WTC11 (cell line): ENCODE data around the gene SCIN. TPM values are rescaled to one million over a fixed set of nuclear protein-coding genes. Genes with fewer than 3 reads are reported as not detected.

ENCODE experiments used
- ATAC-seq: fragments of 200-7000 bp; cut with Tn5 transposase; 2 replicates; pipeline ENCODE4 v1.10.0; 2021; ENCODE audit warnings: mild to moderate bottlenecking, moderate library complexity
- CTCF ChIA-PET: fragments of 300-600 bp; sonication (Branson Sonifier 250); formaldehyde crosslinking; loops from one replicate; lab custom pipeline; 2021; ENCODE audit warnings: antibody characterized with exemption; lab: Charles Lee
- POLR2A ChIA-PET: fragments of 350-600 bp; sonication (Branson Sonifier 250); formaldehyde crosslinking; loops from one replicate; lab custom pipeline; 2021; ENCODE audit warnings: antibody characterized with exemption; lab: Charles Lee
- DNase-seq: peaks from one replicate; pipeline ENCODE4 v3.0.0; 2021; ENCODE audit warnings: low spot score
- H3K27ac Mint-ChIP-seq: 2 replicates; pipeline ENCODE4 v1.8.0; 2021; ENCODE audit warnings: mixed read lengths
- H3K27me3 Mint-ChIP-seq: 2 replicates; pipeline ENCODE4 v1.8.0; 2021; ENCODE audit warnings: low read depth, mild to moderate bottlenecking, moderate library complexity, mixed read lengths
- H3K36me3 Mint-ChIP-seq: 2 replicates; pipeline ENCODE4 v1.8.0; 2021; ENCODE audit warnings: mixed read lengths
- H3K4me1 Mint-ChIP-seq: 2 replicates; pipeline ENCODE4 v1.8.0; 2022; ENCODE audit warnings: mixed read lengths
- H3K4me3 Mint-ChIP-seq: 2 replicates; pipeline ENCODE4 v1.8.0; 2021; ENCODE audit warnings: mild to moderate bottlenecking, moderate library complexity, mixed read lengths
- H3K9me3 Mint-ChIP-seq: 2 replicates; pipeline ENCODE4 v1.8.0; 2021; ENCODE audit warnings: mixed read lengths
- CREB1 ChIP-seq: sonication (generic); formaldehyde crosslinking; IDR thresholded peaks from 2 replicates; pipeline ENCODE4 v1.8.0; 2023; ENCODE audit warnings: mild to moderate bottlenecking, missing genetic modification reagents
- ETV6 ChIP-seq: sonication (generic); formaldehyde crosslinking; IDR thresholded peaks from 2 replicates; pipeline ENCODE4 v1.8.1; 2022; ENCODE audit warnings: mild to moderate bottlenecking, missing genetic modification reagents
- FOXK1 ChIP-seq: sonication (generic); formaldehyde crosslinking; IDR thresholded peaks from 2 replicates; pipeline ENCODE4 v1.8.0; 2022; ENCODE audit warnings: mild to moderate bottlenecking, moderate library complexity, missing genetic modification reagents
- GRHL2 ChIP-seq: fragments of 250-450 bp; sonication (Bioruptor Pico); IDR thresholded peaks from 2 replicates; pipeline ENCODE4 v1.8.0; 2022; ENCODE audit warnings: mild to moderate bottlenecking, moderate library complexity; ENCODE audit not compliant: insufficient replicate concordance, severe bottlenecking
- IRF2 ChIP-seq: sonication (generic); formaldehyde crosslinking; IDR thresholded peaks from 2 replicates; pipeline ENCODE4 v1.8.0; 2022; ENCODE audit warnings: low read depth, missing genetic modification reagents, borderline replicate concordance
- NR3C1 ChIP-seq: sonication (generic); formaldehyde crosslinking; conservative IDR thresholded peaks from 2 replicates; pipeline ENCODE4 v1.8.1; 2023; ENCODE audit warnings: low read depth, mild to moderate bottlenecking, missing genetic modification reagents
- OVOL2 ChIP-seq: fragments of 250-450 bp; sonication (Bioruptor Pico); IDR thresholded peaks from 2 replicates; pipeline ENCODE4 v1.9.0; 2021; ENCODE audit warnings: mild to moderate bottlenecking, borderline replicate concordance
- RELA ChIP-seq: sonication (generic); formaldehyde crosslinking; IDR thresholded peaks from 2 replicates; pipeline ENCODE4 v1.8.1; 2022; ENCODE audit warnings: missing genetic modification reagents, mild to moderate bottlenecking, borderline replicate concordance
- SMAD3 ChIP-seq: sonication (generic); formaldehyde crosslinking; IDR thresholded peaks from 2 replicates; pipeline ENCODE4 v1.8.0; 2022; ENCODE audit warnings: missing genetic modification reagents, mild to moderate bottlenecking, borderline replicate concordance
- SMAD4 ChIP-seq: sonication (generic); formaldehyde crosslinking; IDR thresholded peaks from 2 replicates; pipeline ENCODE4 v1.8.0; 2022; ENCODE audit warnings: mild to moderate bottlenecking, missing genetic modification reagents
- SOX15 ChIP-seq: fragments of 250-450 bp; sonication (Bioruptor Pico); IDR thresholded peaks from 2 replicates; pipeline ENCODE4 v1.9.0; 2021; ENCODE audit warnings: mild to moderate bottlenecking
- TCF7 ChIP-seq: sonication (generic); formaldehyde crosslinking; IDR thresholded peaks from 2 replicates; pipeline ENCODE4 v1.8.0; 2022; ENCODE audit warnings: mild to moderate bottlenecking, low read depth, missing genetic modification reagents, moderate library complexity
- ZNF138 ChIP-seq: sonication (generic); formaldehyde crosslinking; conservative IDR thresholded peaks from 2 replicates; pipeline ENCODE4 v1.8.1; 2022; ENCODE audit warnings: mild to moderate bottlenecking, moderate library complexity, missing genetic modification reagents
- ZNF671 ChIP-seq: fragments of 250-450 bp; sonication (Bioruptor Pico); IDR thresholded peaks from 2 replicates; pipeline ENCODE4 v1.8.0; 2021; ENCODE audit warnings: mild to moderate bottlenecking
- total RNA-seq: library from RNA; stranded (reverse); gene quantifications from 3 replicates; pipeline ENCODE4 v1.2.3, GENCODE V29; 2021
- TF ChIP-seq, protein P1 (sequence below): sonication (generic); formaldehyde crosslinking; IDR thresholded peaks from 2 replicates; pipeline ENCODE4 v1.8.1; 2022; ENCODE audit warnings: mild to moderate bottlenecking, missing genetic modification reagents, moderate library complexity, borderline replicate concordance
- TF ChIP-seq, protein P2 (sequence below): sonication (generic); formaldehyde crosslinking; IDR thresholded peaks from 2 replicates; pipeline ENCODE4 v1.8.1; 2022; ENCODE audit warnings: low read depth, missing genetic modification reagents, borderline replicate concordance
- TF ChIP-seq, protein P3 (sequence below): sonication (generic); formaldehyde crosslinking; IDR thresholded peaks from 2 replicates; pipeline ENCODE4 v1.8.0; 2022; ENCODE audit warnings: mild to moderate bottlenecking, missing genetic modification reagents
- TF ChIP-seq, protein P4 (sequence below): sonication (generic); formaldehyde crosslinking; IDR thresholded peaks from 2 replicates; pipeline ENCODE4 v1.8.1; 2022; ENCODE audit warnings: mild to moderate bottlenecking, moderate library complexity, missing genetic modification reagents
- TF ChIP-seq, protein P5 (sequence below): fragments of 200-600 bp; IDR thresholded peaks from 2 replicates; pipeline ENCODE4 v1.8.0; 2022; ENCODE audit warnings: antibody characterized with exemption
- TF ChIP-seq, protein P6 (sequence below): sonication (generic); formaldehyde crosslinking; IDR thresholded peaks from 2 replicates; pipeline ENCODE4 v1.8.1; 2023; ENCODE audit warnings: mild to moderate bottlenecking, missing genetic modification reagents

The SCIN gene
- total RNA-seq, 1 experiment from 2014 or later = 0.98 TPM

DNA sequence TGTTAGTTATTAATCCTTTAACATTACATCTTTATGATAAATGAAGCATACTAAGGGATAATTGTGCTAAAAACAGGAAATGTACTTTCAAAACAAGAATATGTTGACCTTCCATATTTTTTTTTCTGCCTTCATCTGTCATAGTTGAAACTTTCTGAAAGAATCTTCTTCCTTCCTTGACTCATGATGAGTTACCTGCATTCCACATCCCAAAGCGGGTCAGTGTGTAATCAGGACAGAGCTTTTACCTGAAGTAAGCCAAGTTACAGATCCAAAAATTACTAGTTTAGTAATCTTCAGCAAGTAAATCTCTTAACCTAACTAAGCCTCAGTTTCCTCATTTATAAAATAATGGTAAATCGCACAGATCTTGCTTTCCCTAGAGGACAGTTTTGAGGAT lies 103.5 kb downstream of the SCIN start:
- TF ChIP-seq, protein P1, sequence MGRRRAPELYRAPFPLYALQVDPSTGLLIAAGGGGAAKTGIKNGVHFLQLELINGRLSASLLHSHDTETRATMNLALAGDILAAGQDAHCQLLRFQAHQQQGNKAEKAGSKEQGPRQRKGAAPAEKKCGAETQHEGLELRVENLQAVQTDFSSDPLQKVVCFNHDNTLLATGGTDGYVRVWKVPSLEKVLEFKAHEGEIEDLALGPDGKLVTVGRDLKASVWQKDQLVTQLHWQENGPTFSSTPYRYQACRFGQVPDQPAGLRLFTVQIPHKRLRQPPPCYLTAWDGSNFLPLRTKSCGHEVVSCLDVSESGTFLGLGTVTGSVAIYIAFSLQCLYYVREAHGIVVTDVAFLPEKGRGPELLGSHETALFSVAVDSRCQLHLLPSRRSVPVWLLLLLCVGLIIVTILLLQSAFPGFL = no peak
- TF ChIP-seq, protein P2, sequence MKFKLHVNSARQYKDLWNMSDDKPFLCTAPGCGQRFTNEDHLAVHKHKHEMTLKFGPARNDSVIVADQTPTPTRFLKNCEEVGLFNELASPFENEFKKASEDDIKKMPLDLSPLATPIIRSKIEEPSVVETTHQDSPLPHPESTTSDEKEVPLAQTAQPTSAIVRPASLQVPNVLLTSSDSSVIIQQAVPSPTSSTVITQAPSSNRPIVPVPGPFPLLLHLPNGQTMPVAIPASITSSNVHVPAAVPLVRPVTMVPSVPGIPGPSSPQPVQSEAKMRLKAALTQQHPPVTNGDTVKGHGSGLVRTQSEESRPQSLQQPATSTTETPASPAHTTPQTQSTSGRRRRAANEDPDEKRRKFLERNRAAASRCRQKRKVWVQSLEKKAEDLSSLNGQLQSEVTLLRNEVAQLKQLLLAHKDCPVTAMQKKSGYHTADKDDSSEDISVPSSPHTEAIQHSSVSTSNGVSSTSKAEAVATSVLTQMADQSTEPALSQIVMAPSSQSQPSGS (CRISPR knock-in tag) = no peak
- TF ChIP-seq, protein P3, sequence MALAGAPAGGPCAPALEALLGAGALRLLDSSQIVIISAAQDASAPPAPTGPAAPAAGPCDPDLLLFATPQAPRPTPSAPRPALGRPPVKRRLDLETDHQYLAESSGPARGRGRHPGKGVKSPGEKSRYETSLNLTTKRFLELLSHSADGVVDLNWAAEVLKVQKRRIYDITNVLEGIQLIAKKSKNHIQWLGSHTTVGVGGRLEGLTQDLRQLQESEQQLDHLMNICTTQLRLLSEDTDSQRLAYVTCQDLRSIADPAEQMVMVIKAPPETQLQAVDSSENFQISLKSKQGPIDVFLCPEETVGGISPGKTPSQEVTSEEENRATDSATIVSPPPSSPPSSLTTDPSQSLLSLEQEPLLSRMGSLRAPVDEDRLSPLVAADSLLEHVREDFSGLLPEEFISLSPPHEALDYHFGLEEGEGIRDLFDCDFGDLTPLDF (CRISPR knock-in tag) = no peak
- TF ChIP-seq OVOL2 (CRISPR knock-in tag) = no peak
- TF ChIP-seq NR3C1 (CRISPR knock-in tag) = no peak
- no peak for TF ChIP-seq TCF7 (CRISPR knock-in tag)
- TF ChIP-seq, protein P4, sequence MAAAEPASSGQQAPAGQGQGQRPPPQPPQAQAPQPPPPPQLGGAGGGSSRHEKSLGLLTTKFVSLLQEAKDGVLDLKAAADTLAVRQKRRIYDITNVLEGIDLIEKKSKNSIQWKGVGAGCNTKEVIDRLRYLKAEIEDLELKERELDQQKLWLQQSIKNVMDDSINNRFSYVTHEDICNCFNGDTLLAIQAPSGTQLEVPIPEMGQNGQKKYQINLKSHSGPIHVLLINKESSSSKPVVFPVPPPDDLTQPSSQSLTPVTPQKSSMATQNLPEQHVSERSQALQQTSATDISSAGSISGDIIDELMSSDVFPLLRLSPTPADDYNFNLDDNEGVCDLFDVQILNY = no peak
- TF ChIP-seq ZNF671 = no peak
- no peak for TF ChIP-seq FOXK1 (CRISPR knock-in tag)
- TF ChIP-seq SMAD3 (CRISPR knock-in tag) = no peak
- no peak for TF ChIP-seq RELA (CRISPR knock-in tag)
- no peak for TF ChIP-seq ZNF138
- no peak for TF ChIP-seq ETV6 (CRISPR knock-in tag)
- TF ChIP-seq, protein P5, sequence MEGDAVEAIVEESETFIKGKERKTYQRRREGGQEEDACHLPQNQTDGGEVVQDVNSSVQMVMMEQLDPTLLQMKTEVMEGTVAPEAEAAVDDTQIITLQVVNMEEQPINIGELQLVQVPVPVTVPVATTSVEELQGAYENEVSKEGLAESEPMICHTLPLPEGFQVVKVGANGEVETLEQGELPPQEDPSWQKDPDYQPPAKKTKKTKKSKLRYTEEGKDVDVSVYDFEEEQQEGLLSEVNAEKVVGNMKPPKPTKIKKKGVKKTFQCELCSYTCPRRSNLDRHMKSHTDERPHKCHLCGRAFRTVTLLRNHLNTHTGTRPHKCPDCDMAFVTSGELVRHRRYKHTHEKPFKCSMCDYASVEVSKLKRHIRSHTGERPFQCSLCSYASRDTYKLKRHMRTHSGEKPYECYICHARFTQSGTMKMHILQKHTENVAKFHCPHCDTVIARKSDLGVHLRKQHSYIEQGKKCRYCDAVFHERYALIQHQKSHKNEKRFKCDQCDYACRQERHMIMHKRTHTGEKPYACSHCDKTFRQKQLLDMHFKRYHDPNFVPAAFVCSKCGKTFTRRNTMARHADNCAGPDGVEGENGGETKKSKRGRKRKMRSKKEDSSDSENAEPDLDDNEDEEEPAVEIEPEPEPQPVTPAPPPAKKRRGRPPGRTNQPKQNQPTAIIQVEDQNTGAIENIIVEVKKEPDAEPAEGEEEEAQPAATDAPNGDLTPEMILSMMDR = no peak
- TF ChIP-seq IRF2 (CRISPR knock-in tag) = no peak
- TF ChIP-seq SOX15 = no peak
- no peak for TF ChIP-seq GRHL2 (CRISPR knock-in tag)
- TF ChIP-seq SMAD4 (CRISPR knock-in tag) = no peak
- TF ChIP-seq, protein P6, sequence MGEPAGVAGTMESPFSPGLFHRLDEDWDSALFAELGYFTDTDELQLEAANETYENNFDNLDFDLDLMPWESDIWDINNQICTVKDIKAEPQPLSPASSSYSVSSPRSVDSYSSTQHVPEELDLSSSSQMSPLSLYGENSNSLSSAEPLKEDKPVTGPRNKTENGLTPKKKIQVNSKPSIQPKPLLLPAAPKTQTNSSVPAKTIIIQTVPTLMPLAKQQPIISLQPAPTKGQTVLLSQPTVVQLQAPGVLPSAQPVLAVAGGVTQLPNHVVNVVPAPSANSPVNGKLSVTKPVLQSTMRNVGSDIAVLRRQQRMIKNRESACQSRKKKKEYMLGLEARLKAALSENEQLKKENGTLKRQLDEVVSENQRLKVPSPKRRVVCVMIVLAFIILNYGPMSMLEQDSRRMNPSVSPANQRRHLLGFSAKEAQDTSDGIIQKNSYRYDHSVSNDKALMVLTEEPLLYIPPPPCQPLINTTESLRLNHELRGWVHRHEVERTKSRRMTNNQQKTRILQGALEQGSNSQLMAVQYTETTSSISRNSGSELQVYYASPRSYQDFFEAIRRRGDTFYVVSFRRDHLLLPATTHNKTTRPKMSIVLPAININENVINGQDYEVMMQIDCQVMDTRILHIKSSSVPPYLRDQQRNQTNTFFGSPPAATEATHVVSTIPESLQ (CRISPR knock-in tag) = no peak
- no peak for TF ChIP-seq CREB1 (CRISPR knock-in tag)
- TF ChIP-seq, all 79 proteins: peak for 0
- Mint-ChIP-seq H3K4me3 (no peak overlapping the region), H3K27ac (no peak overlapping the region), H3K27me3 (no peaks in the 10 kb centered on the region), H3K9me3 (peaks cover 16% of the 10 kb centered on the region), H3K36me3 (peaks cover 12% of the 10 kb centered on the region), H3K4me1 (no peaks in the 10 kb centered on the region)
- CTCF ChIA-PET = interaction anchor here (1.8 kb wide), 1 partner anchor 51 kb away, joined by 4 read pairs; no protein-coding TSS in a partner anchor
- DNase-seq (no peak), ATAC-seq (no peak)
- POLR2A ChIA-PET = no interaction called here
